Breast epithelium (tissue), 3 donors: ENCODE measurements around the gene EIF3J.

Source experiments
- POLR2A ChIP-seq: fragments of 450-650 bp; IDR thresholded peaks from one replicate; pipeline ENCODE4 v1.6.1; 2016; ENCODE audit warnings: antibody characterized with exemption, mild to moderate bottlenecking, moderate library complexity
- TF ChIP-seq, protein P1 (sequence below), 3 donors: fragments of 450-650 bp; IDR thresholded peaks; one replicate each; pipeline ENCODE4 v1.5.1; 2016 to 2017; ENCODE audit warnings: antibody characterized with exemption in 3 of 3, mild to moderate bottlenecking in 3 of 3, moderate library complexity in 3 of 3

- TF ChIP-seq, protein P1, sequence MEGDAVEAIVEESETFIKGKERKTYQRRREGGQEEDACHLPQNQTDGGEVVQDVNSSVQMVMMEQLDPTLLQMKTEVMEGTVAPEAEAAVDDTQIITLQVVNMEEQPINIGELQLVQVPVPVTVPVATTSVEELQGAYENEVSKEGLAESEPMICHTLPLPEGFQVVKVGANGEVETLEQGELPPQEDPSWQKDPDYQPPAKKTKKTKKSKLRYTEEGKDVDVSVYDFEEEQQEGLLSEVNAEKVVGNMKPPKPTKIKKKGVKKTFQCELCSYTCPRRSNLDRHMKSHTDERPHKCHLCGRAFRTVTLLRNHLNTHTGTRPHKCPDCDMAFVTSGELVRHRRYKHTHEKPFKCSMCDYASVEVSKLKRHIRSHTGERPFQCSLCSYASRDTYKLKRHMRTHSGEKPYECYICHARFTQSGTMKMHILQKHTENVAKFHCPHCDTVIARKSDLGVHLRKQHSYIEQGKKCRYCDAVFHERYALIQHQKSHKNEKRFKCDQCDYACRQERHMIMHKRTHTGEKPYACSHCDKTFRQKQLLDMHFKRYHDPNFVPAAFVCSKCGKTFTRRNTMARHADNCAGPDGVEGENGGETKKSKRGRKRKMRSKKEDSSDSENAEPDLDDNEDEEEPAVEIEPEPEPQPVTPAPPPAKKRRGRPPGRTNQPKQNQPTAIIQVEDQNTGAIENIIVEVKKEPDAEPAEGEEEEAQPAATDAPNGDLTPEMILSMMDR (IDR thresholded peaks at IDR 0.05): no peak
- TF ChIP-seq POLR2A: no peak
These were observed 29.2 kb downstream of the EIF3J start for GRCh38 chr15:44566155-44566540.
